H1 (cell line): ENCODE measurements around the gene ERO1B.

ENCODE experiments used
- CEBPB ChIP-seq: IDR thresholded peaks from 2 replicates; pipeline ENCODE4 v1.6.1; 2012; ENCODE audit warnings: low read depth, low read length
- FOSL1 ChIP-seq: IDR thresholded peaks from 2 replicates; pipeline ENCODE4 v1.6.1; 2011; ENCODE audit warnings: mild to moderate bottlenecking, low read depth, low read length, moderate library complexity; ENCODE audit not compliant: insufficient read depth
- HDAC6 ChIP-seq: IDR thresholded peaks from one replicate; pipeline ENCODE4 v1.7.1; 2012; ENCODE audit warnings: low read depth, mild to moderate bottlenecking, inconsistent platforms, low read length, moderate library complexity
- POLR2A ChIP-seq, 2 experiments: IDR thresholded peaks; 1 replicate in 1 of 2; 2 replicates in 1 of 2; pipeline ENCODE4 v1.6.1; 2011; ENCODE audit warnings: low read depth in 2 of 2, low read length in 2 of 2, mild to moderate bottlenecking in 2 of 2; ENCODE audit errors: control extremely low read depth in 1 of 2
- POLR2AphosphoS5 ChIP-seq: IDR thresholded peaks from 2 replicates; pipeline ENCODE4 v1.6.1; 2011; ENCODE audit warnings: low read depth, low read length
- RAD21 ChIP-seq, 2 experiments: IDR thresholded peaks in 1 of 2; conservative IDR thresholded peaks in 1 of 2; 2 replicates each; pipeline ENCODE4 v1.6.1; 2011; ENCODE audit warnings: low read depth in 2 of 2, low read length in 2 of 2, improper control_type of control experiment in 1 of 2, inconsistent platforms in 1 of 2, mild to moderate bottlenecking in 1 of 2, moderate library complexity in 1 of 2
- RNF2 ChIP-seq: fragments of 200-900, 300-1000 bp; sonication (generic); IDR thresholded peaks from 2 replicates; pipeline ENCODE4 v1.7.1; 2016; ENCODE audit warnings: borderline replicate concordance, low read depth, mild to moderate bottlenecking, antibody characterized with exemption, low read length; ENCODE audit not compliant: poor library complexity, severe bottlenecking; ENCODE audit errors: missing control alignments
- TF ChIP-seq, protein P1 (sequence below), 3 experiments: IDR thresholded peaks; 1 replicate in 2 of 3; 2 replicates in 1 of 3; pipeline versions ENCODE4 v1.5.1 to v1.6.1; 2011; ENCODE audit warnings: low read length in 3 of 3, mild to moderate bottlenecking in 3 of 3, inconsistent platforms in 2 of 3, low read depth in 1 of 3, moderate library complexity in 1 of 3; ENCODE audit not compliant: insufficient read depth in 1 of 3; ENCODE audit errors: control extremely low read depth in 1 of 3
- TF ChIP-seq, protein P2 (sequence below): IDR thresholded peaks from 2 replicates; pipeline ENCODE4 v1.6.1; 2012; ENCODE audit warnings: inconsistent platforms
- TF ChIP-seq, protein P3 (sequence below): IDR thresholded peaks from 2 replicates; pipeline ENCODE4 v1.6.1; 2011; ENCODE audit warnings: low read length, improper control_type of control experiment
- TF ChIP-seq, protein P4 (sequence below): IDR thresholded peaks from 2 replicates; pipeline ENCODE4 v1.6.1; 2012; ENCODE audit warnings: low read length, inconsistent platforms

DNA sequence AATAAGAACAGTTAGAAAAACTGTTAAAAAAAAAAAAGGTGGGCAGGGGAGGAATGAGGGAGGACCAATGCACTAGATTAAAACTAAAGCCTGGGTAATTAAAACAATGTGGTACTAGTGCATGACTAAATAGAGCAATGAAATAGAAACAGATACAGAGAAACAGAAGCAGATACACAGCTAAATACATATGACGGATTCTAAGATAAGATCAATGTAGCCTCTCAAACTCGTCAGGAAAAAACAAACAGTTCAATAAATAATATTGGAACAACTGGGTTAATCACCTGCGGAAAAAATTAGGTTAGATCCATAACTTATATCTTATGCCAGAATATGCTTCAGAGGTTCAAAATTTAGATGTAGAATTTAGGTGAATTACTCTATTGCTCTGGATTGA lies 68.2 kb downstream of the ERO1B start:
- no peak for TF ChIP-seq RAD21 (IDR thresholded peaks at IDR 0.05 in 1 of 2, conservative IDR thresholded peaks at IDR 0.05 in 1 of 2; ENCODE audit: low read depth in 2 of 2, low read length in 2 of 2)
- TF ChIP-seq, protein P1, sequence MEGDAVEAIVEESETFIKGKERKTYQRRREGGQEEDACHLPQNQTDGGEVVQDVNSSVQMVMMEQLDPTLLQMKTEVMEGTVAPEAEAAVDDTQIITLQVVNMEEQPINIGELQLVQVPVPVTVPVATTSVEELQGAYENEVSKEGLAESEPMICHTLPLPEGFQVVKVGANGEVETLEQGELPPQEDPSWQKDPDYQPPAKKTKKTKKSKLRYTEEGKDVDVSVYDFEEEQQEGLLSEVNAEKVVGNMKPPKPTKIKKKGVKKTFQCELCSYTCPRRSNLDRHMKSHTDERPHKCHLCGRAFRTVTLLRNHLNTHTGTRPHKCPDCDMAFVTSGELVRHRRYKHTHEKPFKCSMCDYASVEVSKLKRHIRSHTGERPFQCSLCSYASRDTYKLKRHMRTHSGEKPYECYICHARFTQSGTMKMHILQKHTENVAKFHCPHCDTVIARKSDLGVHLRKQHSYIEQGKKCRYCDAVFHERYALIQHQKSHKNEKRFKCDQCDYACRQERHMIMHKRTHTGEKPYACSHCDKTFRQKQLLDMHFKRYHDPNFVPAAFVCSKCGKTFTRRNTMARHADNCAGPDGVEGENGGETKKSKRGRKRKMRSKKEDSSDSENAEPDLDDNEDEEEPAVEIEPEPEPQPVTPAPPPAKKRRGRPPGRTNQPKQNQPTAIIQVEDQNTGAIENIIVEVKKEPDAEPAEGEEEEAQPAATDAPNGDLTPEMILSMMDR (IDR thresholded peaks at IDR 0.05; ENCODE audit: control extremely low read depth in 1 of 3, insufficient read depth in 1 of 3, low read depth in 1 of 3, low read length in 3 of 3), result no peak
- TF ChIP-seq, protein P2, sequence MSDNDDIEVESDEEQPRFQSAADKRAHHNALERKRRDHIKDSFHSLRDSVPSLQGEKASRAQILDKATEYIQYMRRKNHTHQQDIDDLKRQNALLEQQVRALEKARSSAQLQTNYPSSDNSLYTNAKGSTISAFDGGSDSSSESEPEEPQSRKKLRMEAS, result no peak
- no peak for TF ChIP-seq HDAC6
- TF ChIP-seq POLR2AphosphoS5, result no peak
- TF ChIP-seq FOSL1, result no peak
- no peak for TF ChIP-seq CEBPB
- no peak for TF ChIP-seq RNF2
- TF ChIP-seq, protein P3, sequence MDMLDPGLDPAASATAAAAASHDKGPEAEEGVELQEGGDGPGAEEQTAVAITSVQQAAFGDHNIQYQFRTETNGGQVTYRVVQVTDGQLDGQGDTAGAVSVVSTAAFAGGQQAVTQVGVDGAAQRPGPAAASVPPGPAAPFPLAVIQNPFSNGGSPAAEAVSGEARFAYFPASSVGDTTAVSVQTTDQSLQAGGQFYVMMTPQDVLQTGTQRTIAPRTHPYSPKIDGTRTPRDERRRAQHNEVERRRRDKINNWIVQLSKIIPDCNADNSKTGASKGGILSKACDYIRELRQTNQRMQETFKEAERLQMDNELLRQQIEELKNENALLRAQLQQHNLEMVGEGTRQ, result no peak
- no peak for TF ChIP-seq POLR2A (IDR thresholded peaks at IDR 0.05; ENCODE audit: control extremely low read depth in 1 of 2, low read depth in 2 of 2, low read length in 2 of 2)
- TF ChIP-seq, protein P4, sequence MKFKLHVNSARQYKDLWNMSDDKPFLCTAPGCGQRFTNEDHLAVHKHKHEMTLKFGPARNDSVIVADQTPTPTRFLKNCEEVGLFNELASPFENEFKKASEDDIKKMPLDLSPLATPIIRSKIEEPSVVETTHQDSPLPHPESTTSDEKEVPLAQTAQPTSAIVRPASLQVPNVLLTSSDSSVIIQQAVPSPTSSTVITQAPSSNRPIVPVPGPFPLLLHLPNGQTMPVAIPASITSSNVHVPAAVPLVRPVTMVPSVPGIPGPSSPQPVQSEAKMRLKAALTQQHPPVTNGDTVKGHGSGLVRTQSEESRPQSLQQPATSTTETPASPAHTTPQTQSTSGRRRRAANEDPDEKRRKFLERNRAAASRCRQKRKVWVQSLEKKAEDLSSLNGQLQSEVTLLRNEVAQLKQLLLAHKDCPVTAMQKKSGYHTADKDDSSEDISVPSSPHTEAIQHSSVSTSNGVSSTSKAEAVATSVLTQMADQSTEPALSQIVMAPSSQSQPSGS, result no peak
